Kidney (tissue), 14 donors: ENCODE results near the gene RABGAP1. TPM values are rescaled to one million over a fixed set of nuclear protein-coding genes. Genes with fewer than 3 reads are reported as not detected.

Source experiments
- DNase-seq, 5 donors: peaks; one replicate each; pipeline ENCODE4 v3.0.0-alpha.2; 2013 to 2020
- FAIRE-seq: peaks from 2 replicates; lab custom pipeline; 2012; peaks lifted over from hg19 to GRCh38; lab: Jason Lieb, UNC
- H3K27ac ChIP-seq, 2 donors: one replicate each; pipeline ENCODE4 v1.7.0; 2013; ENCODE audit warnings: low read depth in 2 of 2, low read length in 2 of 2, inconsistent platforms in 1 of 2
- H3K27me3 ChIP-seq: one replicate; pipeline ENCODE4 v1.7.1; 2013; ENCODE audit warnings: low read length, inconsistent platforms; ENCODE audit not compliant: control insufficient read depth, insufficient read depth
- H3K36me3 ChIP-seq, 3 donors: one replicate each; pipeline versions ENCODE4 v1.7.0 to v1.7.1; 2013; ENCODE audit warnings: low read length in 3 of 3, control low read depth in 1 of 3, inconsistent platforms in 1 of 3; ENCODE audit not compliant: insufficient read depth in 3 of 3, control insufficient read depth in 2 of 3
- H3K4me1 ChIP-seq, 3 donors: one replicate each; pipeline versions ENCODE4 v1.7.0 to v1.7.1; 2013; ENCODE audit warnings: low read length in 3 of 3, inconsistent platforms in 1 of 3, low read depth in 1 of 3; ENCODE audit not compliant: control insufficient read depth in 2 of 3, insufficient read depth in 2 of 3
- H3K4me3 ChIP-seq, 3 donors: one replicate each; pipeline versions ENCODE4 v1.7.0 to v1.8.1; 2013; ENCODE audit warnings: low read length in 3 of 3, control low read depth in 1 of 3, inconsistent platforms in 1 of 3
- H3K9ac ChIP-seq, 3 donors: one replicate each; pipeline versions ENCODE4 v1.7.0 to v1.7.1; 2013; ENCODE audit warnings: low read length in 3 of 3, control low read depth in 1 of 3, inconsistent platforms in 1 of 3
- H3K9me3 ChIP-seq, 3 donors: one replicate each; pipeline versions ENCODE4 v1.7.0 to v1.7.1; 2013; ENCODE audit warnings: low read length in 3 of 3, control low read depth in 1 of 3, inconsistent platforms in 1 of 3; ENCODE audit not compliant: control insufficient read depth in 2 of 3, insufficient read depth in 1 of 3
- CTCF ChIP-seq: IDR thresholded peaks from 3 replicates; pipeline ENCODE4 v1.5.1; 2012; ENCODE audit warnings: mild to moderate bottlenecking, moderate library complexity, borderline replicate concordance; ENCODE audit not compliant: insufficient read depth; ENCODE audit errors: extremely low read depth
- intact Hi-C: fragments of 100-400 bp; cut with DNase I; formaldehyde crosslinking; loops from one replicate; pipeline ENCODE4 v1.11.1; 2022
- polyA plus RNA-seq: library from polyadenylated mRNA; stranded (reverse); fragments of 350-450 nt; fragmentation: Illumina TruSeq; extraction: RNeasy Lipid Tissue Mini Kit (QIAGEN cat#74804); gene quantifications from one replicate; pipeline ENCODE4 v1.2.3, GENCODE V29; 2014; ENCODE audit warnings: low read depth, low replicate concordance; ENCODE audit not compliant: insufficient read depth
- total RNA-seq: library from RNA; stranded (reverse); fragmentation: NEBNext Ultra II Directional; extraction: Animal tissue kit (Norgen Biotek cat#: 25700); gene quantifications from one replicate; pipeline ENCODE4 v1.2.1, GENCODE V29; 2021
- donor health status: control.
- donor health status: control.
- donor health status: control.
- donor health status: control.
- donor health status: control.
- donor health status: DM: yes; HTN: yes; CAD: no.
- donor health status: Normal renal cell carcinoma (clear cell type).

Gene RABGAP1
- total and polyA plus RNA-seq, 2 donors from 2014 or later = 13.7 to 61.1 TPM

GRCh38 chr9:122931226-122932121, 9.3 kb upstream of the RABGAP1 start, which contains the start of gene ZBTB26:
TSS of gene ZBTB26 (minus strand) at chr9:122931512. CDS start at chr9:122919934, 11,578 bp downstream.
- Histone ChIP-seq H3K4me3 (peak within 1 kb of the TSS; percentile 82 to 99 (median 97)), H3K4me1 (peaks cover 0 to 9% (median 8%) of the 10 kb centered on the region in 3 donors), H3K27me3 (no peaks in the 10 kb centered on the region), H3K27ac (peak within 1 kb of the TSS; percentile 37 to 74), H3K9ac (peak within 1 kb of the TSS; percentile 72 to 97 (median 77)), H3K9me3 (no peaks in the 10 kb centered on the region), H3K36me3 (peaks cover under 1 to 3% (median 2%) of the 10 kb centered on the region in 3 donors)
- no peak for TF ChIP-seq CTCF
- intact Hi-C loops = no loop called here
- FAIRE-seq = peak; percentile 41
- peak; percentile 96 to 98 (median 98) for DNase-seq

- FAIRE-seq = no peak
- H3K4me3 ChIP-seq = no peak overlapping the region
- peaks cover 0 to 4% (median 4%) of the 10 kb centered on the region in 3 donors for H3K4me1 ChIP-seq
- intact Hi-C loops = no loop called here
- H3K9me3 ChIP-seq = no peaks in the 10 kb centered on the region
- no peaks in the 10 kb centered on the region for H3K27me3 ChIP-seq
- H3K27ac ChIP-seq = no peak overlapping the region
- TF ChIP-seq CTCF = no peak
- peaks cover 4 to 11% (median 4%) of the 10 kb centered on the region in 3 donors for H3K36me3 ChIP-seq
- no peak for DNase-seq
- no peak overlapping the region for H3K9ac ChIP-seq
Observed at GRCh38 chr9:122936464-122936863, 4.4 kb upstream of the RABGAP1 start.

- no peak overlapping the region for H3K9ac ChIP-seq
- no peaks in the 10 kb centered on the region for H3K9me3 ChIP-seq
- intact Hi-C loops = no loop called here
- H3K36me3 ChIP-seq = peaks cover 4 to 11% (median 4%) of the 10 kb centered on the region in 3 donors
- DNase-seq (no peak), FAIRE-seq (no peak)
- no peak for TF ChIP-seq CTCF
- no peaks in the 10 kb centered on the region for H3K27me3 ChIP-seq
- H3K4me1 ChIP-seq = peaks cover 0 to 7% (median 4%) of the 10 kb centered on the region in 3 donors
- H3K4me3 ChIP-seq = no peak overlapping the region
- no peak overlapping the region for H3K27ac ChIP-seq
Observed at GRCh38 chr9:122936883-122937282, 3.9 kb upstream of the RABGAP1 start.
